Measurements from ENCODE around the gene SNUPN. TPM values are rescaled to one million over a fixed set of nuclear protein-coding genes. Genes with fewer than 3 reads are reported as not detected.
"Not testable (repeated sequence)": the region's sequence is repeated elsewhere in the genome, so short reads cannot be mapped to it uniquely, and the experiment has no call there.

The SNUPN gene
- total RNA-seq, 1 donor from 2014 or later: 19.5 TPM

- Histone ChIP-seq H3K9me3 (replicated peaks) (no peaks in the 10 kb centered on the region), H3K27me3 (ENCODE audit: low read depth) (no peaks in the 10 kb centered on the region), H3K4me1 (peaks cover 48% of the 10 kb centered on the region), H3K4me3 (peak overlapping the region; percentile 90), H3K36me3 (no peaks in the 10 kb centered on the region), H3K27ac (replicated peaks) (peak overlapping the region; percentile 98)
- DNase-seq: no peak
- TF ChIP-seq CTCF (IDR thresholded peaks at IDR 0.05; ENCODE audit: borderline replicate concordance): no peak
- intact Hi-C loops (cut with micrococcal nuclease): no loop called here
These were observed 11.9 kb upstream of the SNUPN start for GRCh38 chr15:75637245-75638009.

GRCh38 chr15:75636026-75636425 lies 10.5 kb upstream of the SNUPN start:
- Histone ChIP-seq H3K27ac (replicated peaks) (no peak overlapping the region), H3K4me3 (no peak overlapping the region), H3K4me1 (peaks cover 47% of the 10 kb centered on the region), H3K27me3 (ENCODE audit: low read depth) (no peaks in the 10 kb centered on the region), H3K36me3 (no peaks in the 10 kb centered on the region), H3K9me3 (replicated peaks) (no peaks in the 10 kb centered on the region)
- TF ChIP-seq CTCF (IDR thresholded peaks at IDR 0.05; ENCODE audit: borderline replicate concordance): no peak
- intact Hi-C loops (cut with micrococcal nuclease): no loop called here
- no peak for DNase-seq

GRCh38 chr15:75633922-75634321 lies 8.4 kb upstream of the SNUPN start:
- H3K27me3 ChIP-seq (ENCODE audit: low read depth); H3K36me3 ChIP-seq; H3K9me3 ChIP-seq (replicated peaks); H3K4me3 ChIP-seq; intact Hi-C loops (cut with micrococcal nuclease); H3K27ac ChIP-seq (replicated peaks); DNase-seq: not testable (repeated sequence)
- H3K4me1 ChIP-seq: peaks cover 29% of the 10 kb centered on the region

- no peaks in the 10 kb centered on the region for H3K9me3 ChIP-seq (replicated peaks)
- TF ChIP-seq CTCF (IDR thresholded peaks at IDR 0.05; ENCODE audit: borderline replicate concordance): no peak
- no peak overlapping the region for H3K27ac ChIP-seq (replicated peaks)
- DNase-seq: no peak
- H3K36me3 ChIP-seq: no peaks in the 10 kb centered on the region
- no peak overlapping the region for H3K4me3 ChIP-seq
- H3K27me3 ChIP-seq (ENCODE audit: low read depth): no peaks in the 10 kb centered on the region
- intact Hi-C loops (cut with micrococcal nuclease): no loop called here
- H3K4me1 ChIP-seq: peaks cover 9% of the 10 kb centered on the region
These were observed 6.4 kb upstream of the SNUPN start for GRCh38 chr15:75631935-75632334.

GRCh38 chr15:75622505-75622904 lies 3.0 kb downstream of the SNUPN start:
- no peak overlapping the region for H3K4me3 ChIP-seq
- H3K27ac ChIP-seq (replicated peaks): no peak overlapping the region
- no peaks in the 10 kb centered on the region for H3K27me3 ChIP-seq (ENCODE audit: low read depth)
- no peaks in the 10 kb centered on the region for H3K9me3 ChIP-seq (replicated peaks)
- H3K36me3 ChIP-seq: peaks cover 32% of the 10 kb centered on the region
- no peak for TF ChIP-seq CTCF (IDR thresholded peaks at IDR 0.05; ENCODE audit: borderline replicate concordance)
- H3K4me1 ChIP-seq: peaks cover 43% of the 10 kb centered on the region
- DNase-seq: no peak
- intact Hi-C loops (cut with micrococcal nuclease): no loop called here

- peak; percentile 77 for DNase-seq
- intact Hi-C loops (cut with micrococcal nuclease): no loop called here
- Histone ChIP-seq H3K4me1 (peaks cover 36% of the 10 kb centered on the region), H3K36me3 (peaks cover 47% of the 10 kb centered on the region), H3K27me3 (ENCODE audit: low read depth) (no peaks in the 10 kb centered on the region), H3K4me3 (peak overlapping the region; percentile 37), H3K27ac (replicated peaks) (peak overlapping the region; percentile 81), H3K9me3 (replicated peaks) (no peaks in the 10 kb centered on the region)
- TF ChIP-seq CTCF (IDR thresholded peaks at IDR 0.05; ENCODE audit: borderline replicate concordance): peak; percentile 49
These were observed 4.6 kb downstream of the SNUPN start for GRCh38 chr15:75620841-75621391.

All from left ventricle myocardium inferior (tissue), 1 donor.